Activated B cell treated with CpG ODN at 0.5 μM for 24 hours (primary cell): ENCODE data around the gene SIPA1L3. TPM values are rescaled to one million over a fixed set of nuclear protein-coding genes. Genes with fewer than 3 reads are reported as not detected.

ENCODE experiments used
- ATAC-seq: fragments of 200-7000 bp; cut with Tn5 transposase; one replicate; pipeline ENCODE4 v1.10.0; 2021; ENCODE audit warnings: low read depth, mild to moderate bottlenecking, moderate library complexity
- CTCF ChIA-PET: fragments of 350-600 bp; sonication (Branson Sonifier 250); formaldehyde crosslinking; loops from one replicate; lab custom pipeline; 2021; ENCODE audit warnings: antibody characterized with exemption; lab: Charles Lee
- POLR2A ChIA-PET: fragments of 350-600 bp; sonication (Branson Sonifier 250); formaldehyde crosslinking; loops from one replicate; lab custom pipeline; 2021; ENCODE audit warnings: antibody characterized with exemption; lab: Charles Lee
- DNase-seq: peaks from one replicate; pipeline ENCODE4 v3.0.0; 2022
- H3K27ac Mint-ChIP-seq: one replicate; pipeline ENCODE4 v1.8.0; 2020; ENCODE audit warnings: mixed read lengths
- H3K27me3 Mint-ChIP-seq: one replicate; pipeline ENCODE4 v1.8.0; 2021; ENCODE audit warnings: mixed read lengths
- H3K36me3 Mint-ChIP-seq: one replicate; pipeline ENCODE4 v1.8.0; 2021; ENCODE audit warnings: low read depth, mixed read lengths
- H3K4me1 Mint-ChIP-seq: one replicate; pipeline ENCODE4 v1.8.0; 2021; ENCODE audit warnings: mixed read lengths
- H3K4me3 Mint-ChIP-seq: one replicate; pipeline ENCODE4 v1.8.0; 2020; ENCODE audit warnings: mild to moderate bottlenecking, mixed read lengths
- H3K9me3 Mint-ChIP-seq: one replicate; pipeline ENCODE4 v1.8.0; 2020; ENCODE audit warnings: mixed read lengths
- CTCF ChIP-seq: fragments of 200-600 bp; IDR thresholded peaks from one replicate; pipeline ENCODE4 v1.8.0; 2022; ENCODE audit warnings: antibody characterized with exemption, mild to moderate bottlenecking
- intact Hi-C: fragments of 100-400 bp; cut with micrococcal nuclease; formaldehyde crosslinking; loops from one replicate; pipeline ENCODE4 v1.15.1; 2024
- total RNA-seq: library from RNA; stranded (reverse); gene quantifications from 2 replicates; pipeline ENCODE4 v1.2.3, GENCODE V29; 2022

The SIPA1L3 gene
- total RNA-seq, 1 donor from 2014 or later = 145 TPM

DNA sequence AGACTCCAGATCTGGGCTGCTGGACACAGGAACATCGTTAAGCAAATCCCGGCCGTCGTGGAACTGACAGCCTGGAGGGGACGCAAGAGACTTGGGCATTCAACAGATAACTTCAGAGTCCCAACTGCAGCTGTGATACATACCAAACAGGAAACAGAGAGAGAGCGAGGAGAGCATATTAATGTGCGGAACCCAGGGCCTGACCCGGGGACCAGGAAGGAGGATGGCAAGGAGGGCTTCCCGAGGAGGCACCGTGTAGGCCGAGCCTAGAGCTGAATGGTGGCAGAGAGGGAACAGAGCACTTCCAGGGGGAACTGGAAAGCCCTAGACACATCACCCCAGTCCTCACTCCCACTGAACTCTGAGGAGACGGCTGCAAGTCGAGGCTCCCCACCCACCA, 68.1 kb downstream of the SIPA1L3 start:
- POLR2A ChIA-PET = interaction anchor here (0.5 to 6.7 kb wide), 13 partner anchors 12 to 173 kb away, joined by 3 to 106 read pairs (median 8); partner anchors contain the start of genes SIPA1L3 and WDR87
- intact Hi-C loops = loop anchor here (1.0 kb wide), 1 partner anchor 120 kb away; no protein-coding TSS in a partner anchor
- no peak for TF ChIP-seq CTCF
- Mint-ChIP-seq H3K4me3 (peak overlapping the region; percentile 52), H3K9me3 (peaks cover 4% of the 10 kb centered on the region), H3K27ac (peak overlapping the region; percentile 94), H3K36me3 (peaks cover 26% of the 10 kb centered on the region), H3K4me1 (peaks cover 77% of the 10 kb centered on the region), H3K27me3 (no peaks in the 10 kb centered on the region)
- ATAC-seq (peak; percentile 14), DNase-seq (no peak)
- CTCF ChIA-PET = interaction anchor here (0.7 to 1.7 kb wide), 7 partner anchors 11 to 120 kb away, joined by 3 to 7 read pairs (median 3); no protein-coding TSS in a partner anchor

DNA sequence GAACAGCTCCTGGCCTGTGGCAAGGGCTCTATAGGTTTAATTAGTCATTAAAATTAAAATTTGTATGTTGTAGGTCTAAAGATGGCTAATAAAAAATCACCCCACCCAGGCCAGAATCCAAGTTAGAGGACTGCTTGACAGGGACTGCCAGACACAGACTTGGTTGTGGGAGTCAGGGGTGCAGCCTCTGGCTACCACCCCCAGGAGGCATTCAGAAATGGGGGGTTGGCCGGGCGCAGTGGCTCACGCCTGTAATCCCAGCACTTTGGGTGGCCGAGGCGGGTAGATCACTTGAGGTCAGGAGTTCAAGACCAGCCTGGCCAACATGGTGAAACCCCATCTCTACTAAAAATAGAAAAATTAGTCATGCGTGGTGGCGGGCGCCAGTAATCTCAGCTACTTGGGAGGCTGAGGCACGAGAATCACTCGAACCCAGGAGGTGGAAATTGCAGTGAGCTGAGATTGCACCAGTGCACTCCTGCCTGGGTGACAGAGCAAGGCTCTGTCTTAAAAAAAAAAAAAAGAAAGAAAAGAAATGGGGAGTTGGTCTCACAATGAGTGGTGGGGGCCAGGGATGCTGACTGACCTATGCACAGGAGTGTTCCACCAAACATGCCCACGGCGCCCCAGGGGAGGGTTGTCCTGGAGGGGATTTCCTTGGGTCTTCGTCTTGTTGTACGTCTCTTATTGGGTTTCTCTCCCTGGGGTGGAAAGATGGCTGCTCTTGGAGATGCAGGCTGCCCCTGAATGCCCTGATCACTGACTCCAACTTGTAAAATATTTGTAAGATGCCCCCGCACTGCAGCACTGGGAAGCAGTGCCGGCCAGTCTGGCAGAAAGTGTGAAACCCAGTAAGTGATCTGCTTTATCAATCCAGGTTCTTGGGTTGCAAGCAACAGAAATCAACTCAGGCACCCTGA, 68.8 kb downstream of the SIPA1L3 start:
- intact Hi-C loops = loop anchor here (1.0 kb wide), 1 partner anchor 119 kb away; no protein-coding TSS in a partner anchor
- Mint-ChIP-seq H3K4me3 (peak overlapping the region; percentile 52), H3K27ac (peak overlapping the region; percentile 94), H3K36me3 (peaks cover 20% of the 10 kb centered on the region), H3K27me3 (no peaks in the 10 kb centered on the region), H3K4me1 (peaks cover 85% of the 10 kb centered on the region), H3K9me3 (peaks cover 4% of the 10 kb centered on the region)
- no peak for ATAC-seq
- POLR2A ChIA-PET = interaction anchor here (0.7 to 6.7 kb wide), 17 partner anchors 11 to 172 kb away, joined by 3 to 106 read pairs (median 8); partner anchors contain the start of genes SIPA1L3 and WDR87
- no peak for TF ChIP-seq CTCF
- no peak for DNase-seq
- CTCF ChIA-PET = interaction anchor here (0.7 to 1.7 kb wide), 7 partner anchors 10 to 119 kb away, joined by 3 to 7 read pairs (median 3); no protein-coding TSS in a partner anchor

- TF ChIP-seq CTCF = no peak
- Mint-ChIP-seq H3K27ac (peak overlapping the region; percentile 90), H3K9me3 (no peaks in the 10 kb centered on the region), H3K4me1 (peaks cover 90% of the 10 kb centered on the region), H3K36me3 (peaks cover 17% of the 10 kb centered on the region), H3K4me3 (no peak overlapping the region), H3K27me3 (no peaks in the 10 kb centered on the region)
- DNase-seq (no peak), ATAC-seq (no peak)
- intact Hi-C loops = no loop called here
- CTCF ChIA-PET = interaction anchor here (1.0 to 2.0 kb wide), 4 partner anchors 10 to 65 kb away, joined by 3 to 9 read pairs (median 4); no protein-coding TSS in a partner anchor
- POLR2A ChIA-PET = interaction anchor here (0.6 to 6.7 kb wide), 14 partner anchors 15 to 104 kb away, joined by 3 to 106 read pairs (median 12); partner anchors contain the start of genes SIPA1L3 and WDR87
Observed at GRCh38 chr19:37977391-37977790, 70.4 kb downstream of the SIPA1L3 start.

GRCh38 chr19:37977992-37978391, 71.0 kb downstream of the SIPA1L3 start:
- intact Hi-C loops = loop anchor here (1.0 to 2.0 kb wide), 2 partner anchors 8 to 15 kb away; no protein-coding TSS in a partner anchor
- Mint-ChIP-seq H3K4me3 (peak overlapping the region; percentile 52), H3K9me3 (no peaks in the 10 kb centered on the region), H3K27ac (peak overlapping the region; percentile 90), H3K4me1 (peaks cover 91% of the 10 kb centered on the region), H3K27me3 (no peaks in the 10 kb centered on the region), H3K36me3 (peaks cover 15% of the 10 kb centered on the region)
- ATAC-seq (peak; percentile 9), DNase-seq (no peak)
- no peak for TF ChIP-seq CTCF
- POLR2A ChIA-PET = interaction anchor here (0.6 to 6.7 kb wide), 20 partner anchors 9 to 103 kb away, joined by 3 to 106 read pairs (median 6); partner anchors contain the start of genes SIPA1L3 and WDR87
- CTCF ChIA-PET = interaction anchor here (1.0 to 2.0 kb wide), 5 partner anchors 9 to 64 kb away, joined by 3 to 9 read pairs (median 5); no protein-coding TSS in a partner anchor
